HepG2 (cell line): ENCODE results near the gene MRPS10.

Experiments
- CEBPB ChIP-seq: IDR thresholded peaks from 2 replicates; pipeline ENCODE4 v1.6.1; 2011; ENCODE audit warnings: low read depth, low read length, improper control_type of control experiment, borderline replicate concordance
- CENPT ChIP-seq: sonication (generic); formaldehyde crosslinking; IDR thresholded peaks from 2 replicates; pipeline ENCODE4 v1.8.0; 2022; ENCODE audit warnings: low read depth, mild to moderate bottlenecking, moderate library complexity, missing genetic modification reagents
- CREB1 ChIP-seq, 2 experiments: fragments of 450-650 bp in 1 of 2; IDR thresholded peaks; 2 replicates each; pipeline ENCODE4 v1.6.1; 2016 to 2017; ENCODE audit warnings: control low read depth in 1 of 2, mild to moderate bottlenecking in 1 of 2, missing compliant biosample characterization in 1 of 2, missing genetic modification characterization in 1 of 2
- FOXO1 ChIP-seq: sonication (generic); formaldehyde crosslinking; IDR thresholded peaks from 2 replicates; pipeline ENCODE4 v1.4.0; 2020; ENCODE audit warnings: missing genetic modification reagents
- GABPA ChIP-seq, 2 experiments: IDR thresholded peaks; 2 replicates each; pipeline ENCODE4 v1.6.1; 2011 to 2016; ENCODE audit warnings: low read depth in 2 of 2, low read length in 1 of 2, missing biosample characterization in 1 of 2, missing genetic modification characterization in 1 of 2
- HNRNPL ChIP-seq: fragments of 200-400 bp; formaldehyde crosslinking; IDR thresholded peaks from 2 replicates; pipeline ENCODE4 v1.6.1; 2017; ENCODE audit warnings: mild to moderate bottlenecking, low read depth, low read length
- MZF1 ChIP-seq: sonication (generic); formaldehyde crosslinking; IDR thresholded peaks from 2 replicates; pipeline ENCODE4 v1.8.1; 2023; ENCODE audit warnings: mild to moderate bottlenecking, missing genetic modification reagents, borderline replicate concordance
- NFYB ChIP-seq: sonication (generic); formaldehyde crosslinking; IDR thresholded peaks from 2 replicates; pipeline ENCODE4 v1.4.0; 2020; ENCODE audit warnings: missing genetic modification reagents
- POLR2A ChIP-seq, 2 experiments: IDR thresholded peaks; 2 replicates each; pipeline ENCODE4 v1.6.1; 2011; ENCODE audit warnings: low read depth in 2 of 2, low read length in 2 of 2, mild to moderate bottlenecking in 1 of 2, moderate library complexity in 1 of 2; ENCODE audit not compliant: insufficient read depth in 1 of 2
- TBP ChIP-seq: sonication (generic); formaldehyde crosslinking; IDR thresholded peaks from 2 replicates; pipeline ENCODE4 v1.5.0; 2020; ENCODE audit warnings: missing genetic modification reagents
- ZNF138 ChIP-seq: sonication (generic); formaldehyde crosslinking; IDR thresholded peaks from 2 replicates; pipeline ENCODE4 v1.5.0; 2020; ENCODE audit warnings: mild to moderate bottlenecking, low read depth, missing genetic modification reagents
- ZSCAN31 ChIP-seq: sonication (generic); formaldehyde crosslinking; IDR thresholded peaks from 2 replicates; pipeline ENCODE4 v1.5.0; 2020; ENCODE audit warnings: low read depth, mild to moderate bottlenecking, missing genetic modification reagents
- TF ChIP-seq, protein P1 (sequence below): sonication (generic); formaldehyde crosslinking; IDR thresholded peaks from 2 replicates; pipeline ENCODE4 v1.4.0; 2020; ENCODE audit warnings: missing genetic modification reagents
- TF ChIP-seq, protein P2 (sequence below): sonication (generic); formaldehyde crosslinking; IDR thresholded peaks from 2 replicates; pipeline ENCODE4 v1.4.0; 2020; ENCODE audit warnings: mild to moderate bottlenecking, missing genetic modification reagents

DNA sequence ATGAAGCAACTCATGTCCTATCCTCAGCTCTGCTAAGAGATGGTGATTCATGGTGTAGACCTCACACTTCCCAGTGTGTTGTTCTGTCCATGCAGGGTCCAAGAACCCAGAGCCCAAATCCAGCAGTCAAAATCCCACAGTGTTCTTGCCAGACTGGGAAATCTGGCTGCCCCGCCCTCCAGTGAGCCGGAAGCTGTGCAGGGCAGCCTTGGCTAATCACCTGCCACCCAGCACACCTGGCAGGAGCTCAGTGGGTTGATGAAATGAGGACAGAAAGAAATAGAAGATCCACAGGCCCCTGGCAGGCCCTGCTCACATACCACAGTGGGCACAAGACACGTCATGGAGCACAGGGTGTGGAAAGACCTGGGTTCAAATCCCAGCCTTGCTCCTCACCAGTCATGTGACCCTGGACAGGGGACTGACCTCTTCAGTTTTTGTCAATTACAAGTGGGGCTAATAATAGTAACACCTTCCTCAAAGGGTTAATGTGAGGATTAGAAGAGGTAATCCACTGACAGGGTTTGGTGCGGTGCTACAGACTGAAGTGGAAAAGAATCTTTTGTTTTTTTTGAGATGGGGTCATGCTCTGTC, 58.1 kb downstream of the MRPS10 start:
- TF ChIP-seq POLR2A (IDR thresholded peaks at IDR 0.05; ENCODE audit: insufficient read depth in 1 of 2, low read depth in 2 of 2, low read length in 2 of 2) (no peak), CREB1 (IDR thresholded peaks at IDR 0.05) (no peak), CREB1 (CRISPR knock-in tag; IDR thresholded peaks at IDR 0.05) (no peak), FOXO1 (CRISPR knock-in tag) (no peak), GABPA (IDR thresholded peaks at IDR 0.05; ENCODE audit: low read depth, low read length) (no peak), GABPA (CRISPR knock-in tag; IDR thresholded peaks at IDR 0.05; ENCODE audit: low read depth) (no peak), ZSCAN31 (CRISPR knock-in tag) (no peak), TBP (no peak), MZF1 (CRISPR knock-in tag) (no peak), HNRNPL (no peak), ZNF138 (no peak), NFYB (CRISPR knock-in tag) (no peak), CENPT (no peak), CEBPB (no peak)
- TF ChIP-seq, protein P1, sequence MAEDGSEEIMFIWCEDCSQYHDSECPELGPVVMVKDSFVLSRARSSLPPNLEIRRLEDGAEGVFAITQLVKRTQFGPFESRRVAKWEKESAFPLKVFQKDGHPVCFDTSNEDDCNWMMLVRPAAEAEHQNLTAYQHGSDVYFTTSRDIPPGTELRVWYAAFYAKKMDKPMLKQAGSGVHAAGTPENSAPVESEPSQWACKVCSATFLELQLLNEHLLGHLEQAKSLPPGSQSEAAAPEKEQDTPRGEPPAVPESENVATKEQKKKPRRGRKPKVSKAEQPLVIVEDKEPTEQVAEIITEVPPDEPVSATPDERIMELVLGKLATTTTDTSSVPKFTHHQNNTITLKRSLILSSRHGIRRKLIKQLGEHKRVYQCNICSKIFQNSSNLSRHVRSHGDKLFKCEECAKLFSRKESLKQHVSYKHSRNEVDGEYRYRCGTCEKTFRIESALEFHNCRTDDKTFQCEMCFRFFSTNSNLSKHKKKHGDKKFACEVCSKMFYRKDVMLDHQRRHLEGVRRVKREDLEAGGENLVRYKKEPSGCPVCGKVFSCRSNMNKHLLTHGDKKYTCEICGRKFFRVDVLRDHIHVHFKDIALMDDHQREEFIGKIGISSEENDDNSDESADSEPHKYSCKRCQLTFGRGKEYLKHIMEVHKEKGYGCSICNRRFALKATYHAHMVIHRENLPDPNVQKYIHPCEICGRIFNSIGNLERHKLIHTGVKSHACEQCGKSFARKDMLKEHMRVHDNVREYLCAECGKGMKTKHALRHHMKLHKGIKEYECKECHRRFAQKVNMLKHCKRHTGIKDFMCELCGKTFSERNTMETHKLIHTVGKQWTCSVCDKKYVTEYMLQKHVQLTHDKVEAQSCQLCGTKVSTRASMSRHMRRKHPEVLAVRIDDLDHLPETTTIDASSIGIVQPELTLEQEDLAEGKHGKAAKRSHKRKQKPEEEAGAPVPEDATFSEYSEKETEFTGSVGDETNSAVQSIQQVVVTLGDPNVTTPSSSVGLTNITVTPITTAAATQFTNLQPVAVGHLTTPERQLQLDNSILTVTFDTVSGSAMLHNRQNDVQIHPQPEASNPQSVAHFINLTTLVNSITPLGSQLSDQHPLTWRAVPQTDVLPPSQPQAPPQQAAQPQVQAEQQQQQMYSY (CRISPR knock-in tag) = no peak
- TF ChIP-seq, protein P2, sequence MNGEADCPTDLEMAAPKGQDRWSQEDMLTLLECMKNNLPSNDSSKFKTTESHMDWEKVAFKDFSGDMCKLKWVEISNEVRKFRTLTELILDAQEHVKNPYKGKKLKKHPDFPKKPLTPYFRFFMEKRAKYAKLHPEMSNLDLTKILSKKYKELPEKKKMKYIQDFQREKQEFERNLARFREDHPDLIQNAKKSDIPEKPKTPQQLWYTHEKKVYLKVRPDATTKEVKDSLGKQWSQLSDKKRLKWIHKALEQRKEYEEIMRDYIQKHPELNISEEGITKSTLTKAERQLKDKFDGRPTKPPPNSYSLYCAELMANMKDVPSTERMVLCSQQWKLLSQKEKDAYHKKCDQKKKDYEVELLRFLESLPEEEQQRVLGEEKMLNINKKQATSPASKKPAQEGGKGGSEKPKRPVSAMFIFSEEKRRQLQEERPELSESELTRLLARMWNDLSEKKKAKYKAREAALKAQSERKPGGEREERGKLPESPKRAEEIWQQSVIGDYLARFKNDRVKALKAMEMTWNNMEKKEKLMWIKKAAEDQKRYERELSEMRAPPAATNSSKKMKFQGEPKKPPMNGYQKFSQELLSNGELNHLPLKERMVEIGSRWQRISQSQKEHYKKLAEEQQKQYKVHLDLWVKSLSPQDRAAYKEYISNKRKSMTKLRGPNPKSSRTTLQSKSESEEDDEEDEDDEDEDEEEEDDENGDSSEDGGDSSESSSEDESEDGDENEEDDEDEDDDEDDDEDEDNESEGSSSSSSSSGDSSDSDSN (CRISPR knock-in tag) = no peak
